SK-N-SH treated with all-trans-retinoic acid at 6 μM for 48 hours (cell line): ENCODE measurements around the gene FPR1.

Experiments
- ATAC-seq: fragments of 200-7000 bp; cut with Tn5 transposase; 3 replicates; pipeline ENCODE4 v1.9.1; 2020; ENCODE audit warnings: mild to moderate bottlenecking, moderate library complexity
- ARNTL ChIP-seq: fragments of 450-650 bp; formaldehyde crosslinking; IDR thresholded peaks from 2 replicates; pipeline ENCODE4 v1.5.0; 2020; ENCODE audit warnings: low read depth, mild to moderate bottlenecking, moderate library complexity, borderline replicate concordance
- BACH2 ChIP-seq: fragments of 250-450 bp; sonication (Bioruptor Pico); IDR thresholded peaks from 2 replicates; pipeline ENCODE4 v1.9.0; 2021; ENCODE audit warnings: mild to moderate bottlenecking, borderline replicate concordance
- CSDC2 ChIP-seq: fragments of 250-450 bp; sonication (Bioruptor Pico); IDR thresholded peaks from 2 replicates; pipeline ENCODE4 v1.5.0; 2020; ENCODE audit warnings: mild to moderate bottlenecking, moderate library complexity
- GLIS3 ChIP-seq: fragments of 250-450 bp; sonication (Bioruptor Pico); IDR thresholded peaks from 2 replicates; pipeline ENCODE4 v1.5.0; 2020; ENCODE audit warnings: mild to moderate bottlenecking, moderate library complexity
- OSR1 ChIP-seq: fragments of 250-450 bp; sonication (Bioruptor Pico); IDR thresholded peaks from 2 replicates; pipeline ENCODE4 v1.8.0; 2022; ENCODE audit warnings: moderate library complexity, mild to moderate bottlenecking, inconsistent platforms
- PPARA ChIP-seq: fragments of 250-450 bp; sonication (Bioruptor Pico); IDR thresholded peaks from 2 replicates; pipeline ENCODE4 v1.5.0; 2020; ENCODE audit warnings: mild to moderate bottlenecking, borderline replicate concordance
- SNAI2 ChIP-seq: fragments of 250-450 bp; sonication (Bioruptor Pico); IDR thresholded peaks from 2 replicates; pipeline ENCODE4 v1.5.0; 2020; ENCODE audit warnings: mild to moderate bottlenecking, moderate library complexity
- TCF4 ChIP-seq: fragments of 250-450 bp; sonication (Bioruptor Pico); IDR thresholded peaks from 2 replicates; pipeline ENCODE4 v1.8.0; 2021; ENCODE audit warnings: mild to moderate bottlenecking, moderate library complexity, borderline replicate concordance
- TOX ChIP-seq: fragments of 250-450 bp; sonication (Bioruptor Pico); IDR thresholded peaks from 2 replicates; pipeline ENCODE4 v1.8.0; 2021; ENCODE audit warnings: mild to moderate bottlenecking, moderate library complexity, borderline replicate concordance
- ZC3H10 ChIP-seq: fragments of 250-450 bp; sonication (Bioruptor Pico); IDR thresholded peaks from 2 replicates; pipeline ENCODE4 v1.5.1; 2021; ENCODE audit warnings: mild to moderate bottlenecking, moderate library complexity
- ZFP3 ChIP-seq: fragments of 250-450 bp; sonication (Bioruptor Pico); IDR thresholded peaks from 2 replicates; pipeline ENCODE4 v1.5.0; 2020; ENCODE audit warnings: mild to moderate bottlenecking, moderate library complexity
- ZNF565 ChIP-seq: fragments of 450-650 bp; formaldehyde crosslinking; conservative IDR thresholded peaks from 2 replicates; pipeline ENCODE4 v1.5.0; 2020; ENCODE audit warnings: low read depth, mild to moderate bottlenecking, moderate library complexity
- ZNF70 ChIP-seq: fragments of 450-650 bp; formaldehyde crosslinking; IDR thresholded peaks from 2 replicates; pipeline ENCODE4 v1.5.0; 2020; ENCODE audit warnings: mild to moderate bottlenecking, moderate library complexity
- ZNF8 ChIP-seq: fragments of 450-650 bp; formaldehyde crosslinking; IDR thresholded peaks from 2 replicates; pipeline ENCODE4 v1.5.0; 2020; ENCODE audit warnings: mild to moderate bottlenecking, moderate library complexity
- TF ChIP-seq, protein P1 (sequence below): fragments of 250-450 bp; sonication (Bioruptor Pico); IDR thresholded peaks from 2 replicates; pipeline ENCODE4 v1.8.0; 2020; ENCODE audit warnings: mild to moderate bottlenecking, moderate library complexity, borderline replicate concordance
- TF ChIP-seq, protein P2 (sequence below): fragments of 250-450 bp; sonication (Bioruptor Pico); IDR thresholded peaks from 2 replicates; pipeline ENCODE4 v1.5.0; 2020; ENCODE audit warnings: mild to moderate bottlenecking, moderate library complexity
- TF ChIP-seq, protein P3 (sequence below): fragments of 250-450 bp; sonication (Bioruptor Pico); IDR thresholded peaks from 2 replicates; pipeline ENCODE4 v1.5.1; 2020; ENCODE audit warnings: low read depth, mild to moderate bottlenecking, moderate library complexity
- TF ChIP-seq, protein P4 (sequence below): fragments of 250-450 bp; sonication (Bioruptor Pico); IDR thresholded peaks from 2 replicates; pipeline ENCODE4 v1.8.0; 2021; ENCODE audit warnings: low read depth, mild to moderate bottlenecking, moderate library complexity, borderline replicate concordance
- TF ChIP-seq, protein P5 (sequence below): fragments of 250-450 bp; sonication (Bioruptor Pico); IDR thresholded peaks from 2 replicates; pipeline ENCODE4 v1.5.1; 2021; ENCODE audit warnings: mild to moderate bottlenecking, moderate library complexity

The FPR1 gene

GRCh38 chr19:51781999-51782398 lies 30.3 kb upstream of the FPR1 start:
- no peak for ATAC-seq
- TF ChIP-seq PPARA: no peak
- no peak for TF ChIP-seq GLIS3
- TF ChIP-seq OSR1 (CRISPR knock-in tag): no peak
- TF ChIP-seq SNAI2 (CRISPR knock-in tag): no peak

GRCh38 chr19:51780270-51780669 lies 28.6 kb upstream of the FPR1 start:
- TF ChIP-seq TOX (CRISPR knock-in tag) (no peak), OSR1 (CRISPR knock-in tag) (no peak), ARNTL (no peak), PPARA (no peak), ZNF8 (no peak), ZFP3 (no peak), SNAI2 (CRISPR knock-in tag) (no peak)
- TF ChIP-seq, protein P1, sequence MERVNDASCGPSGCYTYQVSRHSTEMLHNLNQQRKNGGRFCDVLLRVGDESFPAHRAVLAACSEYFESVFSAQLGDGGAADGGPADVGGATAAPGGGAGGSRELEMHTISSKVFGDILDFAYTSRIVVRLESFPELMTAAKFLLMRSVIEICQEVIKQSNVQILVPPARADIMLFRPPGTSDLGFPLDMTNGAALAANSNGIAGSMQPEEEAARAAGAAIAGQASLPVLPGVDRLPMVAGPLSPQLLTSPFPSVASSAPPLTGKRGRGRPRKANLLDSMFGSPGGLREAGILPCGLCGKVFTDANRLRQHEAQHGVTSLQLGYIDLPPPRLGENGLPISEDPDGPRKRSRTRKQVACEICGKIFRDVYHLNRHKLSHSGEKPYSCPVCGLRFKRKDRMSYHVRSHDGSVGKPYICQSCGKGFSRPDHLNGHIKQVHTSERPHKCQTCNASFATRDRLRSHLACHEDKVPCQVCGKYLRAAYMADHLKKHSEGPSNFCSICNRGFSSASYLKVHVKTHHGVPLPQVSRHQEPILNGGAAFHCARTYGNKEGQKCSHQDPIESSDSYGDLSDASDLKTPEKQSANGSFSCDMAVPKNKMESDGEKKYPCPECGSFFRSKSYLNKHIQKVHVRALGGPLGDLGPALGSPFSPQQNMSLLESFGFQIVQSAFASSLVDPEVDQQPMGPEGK (CRISPR knock-in tag): no peak
- TF ChIP-seq, protein P2, sequence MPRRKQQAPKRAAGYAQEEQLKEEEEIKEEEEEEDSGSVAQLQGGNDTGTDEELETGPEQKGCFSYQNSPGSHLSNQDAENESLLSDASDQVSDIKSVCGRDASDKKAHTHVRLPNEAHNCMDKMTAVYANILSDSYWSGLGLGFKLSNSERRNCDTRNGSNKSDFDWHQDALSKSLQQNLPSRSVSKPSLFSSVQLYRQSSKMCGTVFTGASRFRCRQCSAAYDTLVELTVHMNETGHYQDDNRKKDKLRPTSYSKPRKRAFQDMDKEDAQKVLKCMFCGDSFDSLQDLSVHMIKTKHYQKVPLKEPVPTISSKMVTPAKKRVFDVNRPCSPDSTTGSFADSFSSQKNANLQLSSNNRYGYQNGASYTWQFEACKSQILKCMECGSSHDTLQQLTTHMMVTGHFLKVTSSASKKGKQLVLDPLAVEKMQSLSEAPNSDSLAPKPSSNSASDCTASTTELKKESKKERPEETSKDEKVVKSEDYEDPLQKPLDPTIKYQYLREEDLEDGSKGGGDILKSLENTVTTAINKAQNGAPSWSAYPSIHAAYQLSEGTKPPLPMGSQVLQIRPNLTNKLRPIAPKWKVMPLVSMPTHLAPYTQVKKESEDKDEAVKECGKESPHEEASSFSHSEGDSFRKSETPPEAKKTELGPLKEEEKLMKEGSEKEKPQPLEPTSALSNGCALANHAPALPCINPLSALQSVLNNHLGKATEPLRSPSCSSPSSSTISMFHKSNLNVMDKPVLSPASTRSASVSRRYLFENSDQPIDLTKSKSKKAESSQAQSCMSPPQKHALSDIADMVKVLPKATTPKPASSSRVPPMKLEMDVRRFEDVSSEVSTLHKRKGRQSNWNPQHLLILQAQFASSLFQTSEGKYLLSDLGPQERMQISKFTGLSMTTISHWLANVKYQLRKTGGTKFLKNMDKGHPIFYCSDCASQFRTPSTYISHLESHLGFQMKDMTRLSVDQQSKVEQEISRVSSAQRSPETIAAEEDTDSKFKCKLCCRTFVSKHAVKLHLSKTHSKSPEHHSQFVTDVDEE (CRISPR knock-in tag): no peak
- no peak for ATAC-seq

DNA sequence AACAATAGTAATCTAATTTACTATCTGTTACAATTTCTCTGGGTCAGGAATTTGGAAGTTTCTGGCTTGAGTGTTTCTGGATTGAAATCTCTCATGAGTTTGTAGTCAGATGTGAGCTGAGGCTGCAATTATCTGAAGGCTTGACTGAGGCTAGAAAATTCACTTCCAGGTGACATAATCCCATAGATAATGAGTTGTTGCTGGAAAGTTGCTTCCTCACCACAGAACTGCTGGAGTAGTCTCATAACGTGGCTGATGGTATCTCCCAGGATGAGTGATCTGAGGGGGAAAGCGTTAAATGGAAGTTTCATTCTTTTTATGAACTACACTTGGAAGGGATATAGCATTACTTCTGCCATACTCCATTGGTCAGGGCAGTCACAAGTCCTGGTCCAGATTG lies 28.0 kb upstream of the FPR1 start:
- TF ChIP-seq CSDC2 (CRISPR knock-in tag): no peak
- no peak for TF ChIP-seq PPARA
- TF ChIP-seq, protein P1 (CRISPR knock-in tag): no peak
- no peak for TF ChIP-seq ZC3H10 (CRISPR knock-in tag)
- TF ChIP-seq TCF4 (CRISPR knock-in tag): no peak
- TF ChIP-seq ZNF565: no peak
- TF ChIP-seq, protein P3, sequence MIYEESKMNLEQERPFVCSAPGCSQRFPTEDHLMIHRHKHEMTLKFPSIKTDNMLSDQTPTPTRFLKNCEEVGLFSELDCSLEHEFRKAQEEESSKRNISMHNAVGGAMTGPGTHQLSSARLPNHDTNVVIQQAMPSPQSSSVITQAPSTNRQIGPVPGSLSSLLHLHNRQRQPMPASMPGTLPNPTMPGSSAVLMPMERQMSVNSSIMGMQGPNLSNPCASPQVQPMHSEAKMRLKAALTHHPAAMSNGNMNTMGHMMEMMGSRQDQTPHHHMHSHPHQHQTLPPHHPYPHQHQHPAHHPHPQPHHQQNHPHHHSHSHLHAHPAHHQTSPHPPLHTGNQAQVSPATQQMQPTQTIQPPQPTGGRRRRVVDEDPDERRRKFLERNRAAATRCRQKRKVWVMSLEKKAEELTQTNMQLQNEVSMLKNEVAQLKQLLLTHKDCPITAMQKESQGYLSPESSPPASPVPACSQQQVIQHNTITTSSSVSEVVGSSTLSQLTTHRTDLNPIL (CRISPR knock-in tag): no peak
- TF ChIP-seq, protein P4, sequence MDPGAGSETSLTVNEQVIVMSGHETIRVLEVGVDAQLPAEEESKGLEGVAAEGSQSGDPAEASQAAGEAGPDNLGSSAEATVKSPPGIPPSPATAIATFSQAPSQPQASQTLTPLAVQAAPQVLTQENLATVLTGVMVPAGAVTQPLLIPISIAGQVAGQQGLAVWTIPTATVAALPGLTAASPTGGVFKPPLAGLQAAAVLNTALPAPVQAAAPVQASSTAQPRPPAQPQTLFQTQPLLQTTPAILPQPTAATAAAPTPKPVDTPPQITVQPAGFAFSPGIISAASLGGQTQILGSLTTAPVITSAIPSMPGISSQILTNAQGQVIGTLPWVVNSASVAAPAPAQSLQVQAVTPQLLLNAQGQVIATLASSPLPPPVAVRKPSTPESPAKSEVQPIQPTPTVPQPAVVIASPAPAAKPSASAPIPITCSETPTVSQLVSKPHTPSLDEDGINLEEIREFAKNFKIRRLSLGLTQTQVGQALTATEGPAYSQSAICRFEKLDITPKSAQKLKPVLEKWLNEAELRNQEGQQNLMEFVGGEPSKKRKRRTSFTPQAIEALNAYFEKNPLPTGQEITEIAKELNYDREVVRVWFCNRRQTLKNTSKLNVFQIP (CRISPR knock-in tag): no peak

DNA sequence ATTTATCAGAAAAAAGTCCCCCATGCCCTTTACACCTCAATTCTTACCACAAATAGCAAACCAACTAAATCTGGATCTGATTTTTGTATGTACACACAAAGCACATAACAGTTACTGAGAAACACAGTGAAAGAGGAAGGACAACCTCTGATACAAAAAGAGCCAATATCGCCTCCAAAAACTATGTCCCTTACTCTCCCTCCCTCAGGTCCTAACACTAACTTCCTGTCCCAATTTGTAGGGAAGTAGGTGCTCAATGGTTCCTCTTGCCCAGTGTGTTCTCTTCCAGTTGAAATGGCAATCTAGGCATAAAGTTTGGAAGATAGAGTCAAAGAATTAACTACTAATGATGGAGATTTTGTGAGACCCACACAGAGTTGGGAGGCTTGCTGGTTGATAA lies 27.5 kb upstream of the FPR1 start:
- TF ChIP-seq ZNF8: no peak
- TF ChIP-seq ZNF70 (CRISPR knock-in tag): no peak
- TF ChIP-seq, protein P5, sequence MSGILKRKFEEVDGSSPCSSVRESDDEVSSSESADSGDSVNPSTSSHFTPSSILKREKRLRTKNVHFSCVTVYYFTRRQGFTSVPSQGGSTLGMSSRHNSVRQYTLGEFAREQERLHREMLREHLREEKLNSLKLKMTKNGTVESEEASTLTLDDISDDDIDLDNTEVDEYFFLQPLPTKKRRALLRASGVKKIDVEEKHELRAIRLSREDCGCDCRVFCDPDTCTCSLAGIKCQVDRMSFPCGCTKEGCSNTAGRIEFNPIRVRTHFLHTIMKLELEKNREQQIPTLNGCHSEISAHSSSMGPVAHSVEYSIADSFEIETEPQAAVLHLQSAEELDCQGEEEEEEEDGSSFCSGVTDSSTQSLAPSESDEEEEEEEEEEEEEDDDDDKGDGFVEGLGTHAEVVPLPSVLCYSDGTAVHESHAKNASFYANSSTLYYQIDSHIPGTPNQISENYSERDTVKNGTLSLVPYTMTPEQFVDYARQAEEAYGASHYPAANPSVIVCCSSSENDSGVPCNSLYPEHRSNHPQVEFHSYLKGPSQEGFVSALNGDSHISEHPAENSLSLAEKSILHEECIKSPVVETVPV (CRISPR knock-in tag): no peak
- TF ChIP-seq OSR1 (CRISPR knock-in tag): no peak
- TF ChIP-seq BACH2 (CRISPR knock-in tag): no peak
- no peak for TF ChIP-seq ZC3H10 (CRISPR knock-in tag)
- TF ChIP-seq, protein P1 (CRISPR knock-in tag): no peak
- ATAC-seq: no peak

More for the DNA sequence above, 28.0 kb upstream of the FPR1 start:
- ATAC-seq: no peak
